Effector memory CD4-positive, alpha-beta T cell (primary cell): ENCODE results near the gene ALG12.

Experiments used
- DNase-seq, 3 donors: peaks; one replicate each; pipeline ENCODE4 v3.0.0-alpha.2; 2020
- H3K27ac ChIP-seq: 2 replicates; pipeline ENCODE4 v1.7.0; 2013; ENCODE audit warnings: mild to moderate bottlenecking, low read length, moderate library complexity; ENCODE audit not compliant: insufficient read depth, poor library complexity, severe bottlenecking
- H3K27me3 ChIP-seq: replicated peaks from 2 replicates; pipeline ENCODE4 v1.7.0; 2013; ENCODE audit warnings: mild to moderate bottlenecking, low read length; ENCODE audit not compliant: insufficient read depth, control insufficient read depth, poor library complexity, severe bottlenecking
- H3K36me3 ChIP-seq: 2 replicates; pipeline ENCODE4 v1.7.0; 2013; ENCODE audit warnings: mild to moderate bottlenecking, low read length, moderate library complexity; ENCODE audit not compliant: control insufficient read depth, insufficient read depth
- H3K4me1 ChIP-seq: 2 replicates; pipeline ENCODE4 v1.7.0; 2013; ENCODE audit warnings: low read length, mild to moderate bottlenecking; ENCODE audit not compliant: control insufficient read depth, insufficient read depth, poor library complexity, severe bottlenecking
- H3K4me3 ChIP-seq: 2 replicates; pipeline ENCODE4 v1.7.0; 2013; ENCODE audit warnings: low read length, low read depth, mild to moderate bottlenecking; ENCODE audit not compliant: insufficient read depth, poor library complexity, severe bottlenecking
- H3K9me3 ChIP-seq: 2 replicates; pipeline ENCODE4 v1.7.0; 2013; ENCODE audit warnings: mild to moderate bottlenecking, low read length, moderate library complexity; ENCODE audit not compliant: control insufficient read depth

The ALG12 gene

GRCh38 chr22:49867303-49868265 lies 50.7 kb downstream of the ALG12 start:
- Histone ChIP-seq H3K36me3 (no peaks in the 10 kb centered on the region), H3K4me1 (peaks cover 23% of the 10 kb centered on the region), H3K27me3 (no peaks in the 10 kb centered on the region), H3K9me3 (peaks cover 8% of the 10 kb centered on the region), H3K27ac (peak overlapping the region; percentile 14), H3K4me3 (no peak overlapping the region)
- DNase-seq, result no peak

GRCh38 chr22:49866646-49867045 lies 51.6 kb downstream of the ALG12 start:
- Histone ChIP-seq H3K36me3 (no peaks in the 10 kb centered on the region), H3K9me3 (peaks cover 8% of the 10 kb centered on the region), H3K4me1 (peaks cover 23% of the 10 kb centered on the region), H3K4me3 (no peak overlapping the region), H3K27me3 (no peaks in the 10 kb centered on the region), H3K27ac (no peak overlapping the region)
- DNase-seq, result no peak

- no peaks in the 10 kb centered on the region for H3K27me3 ChIP-seq
- no peak overlapping the region for H3K27ac ChIP-seq
- peaks cover 8% of the 10 kb centered on the region for H3K9me3 ChIP-seq
- H3K4me1 ChIP-seq, result peaks cover 23% of the 10 kb centered on the region
- DNase-seq, result no peak
- H3K36me3 ChIP-seq, result no peaks in the 10 kb centered on the region
- no peak overlapping the region for H3K4me3 ChIP-seq
These were observed 52.1 kb downstream of the ALG12 start for GRCh38 chr22:49866134-49866533.

GRCh38 chr22:49865156-49865555 lies 53.1 kb downstream of the ALG12 start:
- no peak overlapping the region for H3K4me3 ChIP-seq
- no peaks in the 10 kb centered on the region for H3K36me3 ChIP-seq
- no peak for DNase-seq
- H3K27ac ChIP-seq, result no peak overlapping the region
- no peaks in the 10 kb centered on the region for H3K27me3 ChIP-seq
- peaks cover 20% of the 10 kb centered on the region for H3K4me1 ChIP-seq
- H3K9me3 ChIP-seq, result peaks cover 8% of the 10 kb centered on the region

- no peak for DNase-seq
- no peak overlapping the region for H3K27ac ChIP-seq
- H3K4me3 ChIP-seq, result no peak overlapping the region
These were observed 54.3 kb downstream of the ALG12 start for GRCh38 chr22:49863931-49864330.

GRCh38 chr22:49862496-49862776 lies 55.8 kb downstream of the ALG12 start:
- Histone ChIP-seq H3K27me3 (no peaks in the 10 kb centered on the region), H3K4me1 (peaks cover 10% of the 10 kb centered on the region), H3K9me3 (peaks cover 8% of the 10 kb centered on the region), H3K36me3 (no peaks in the 10 kb centered on the region), H3K27ac (no peak overlapping the region), H3K4me3 (no peak overlapping the region)
- no peak for DNase-seq

More at GRCh38 chr22:49863931-49864330, 54.3 kb downstream of the ALG12 start:
- Histone ChIP-seq H3K9me3 (peaks cover 8% of the 10 kb centered on the region), H3K36me3 (no peaks in the 10 kb centered on the region), H3K4me1 (peaks cover 20% of the 10 kb centered on the region), H3K27me3 (no peaks in the 10 kb centered on the region)

GRCh38 chr22:49861642-49862495 lies 56.4 kb downstream of the ALG12 start:
- peaks cover 6% of the 10 kb centered on the region for H3K4me1 ChIP-seq
- H3K27ac ChIP-seq, result no peak overlapping the region
- peaks cover 8% of the 10 kb centered on the region for H3K9me3 ChIP-seq
- no peaks in the 10 kb centered on the region for H3K36me3 ChIP-seq
- H3K27me3 ChIP-seq, result no peaks in the 10 kb centered on the region
- no peak overlapping the region for H3K4me3 ChIP-seq
- no peak for DNase-seq

GRCh38 chr22:49858827-49859226 lies 59.4 kb downstream of the ALG12 start:
- H3K27me3 ChIP-seq, result no peaks in the 10 kb centered on the region
- DNase-seq, result no peak
- no peaks in the 10 kb centered on the region for H3K36me3 ChIP-seq
- H3K9me3 ChIP-seq, result no peaks in the 10 kb centered on the region
- H3K27ac ChIP-seq, result no peak overlapping the region
- no peak overlapping the region for H3K4me3 ChIP-seq
- peaks cover 25% of the 10 kb centered on the region for H3K4me1 ChIP-seq

- H3K9me3 ChIP-seq, result no peaks in the 10 kb centered on the region
- no peak overlapping the region for H3K4me3 ChIP-seq
- no peak for DNase-seq
- no peaks in the 10 kb centered on the region for H3K36me3 ChIP-seq
- H3K27me3 ChIP-seq, result no peaks in the 10 kb centered on the region
- peaks cover 24% of the 10 kb centered on the region for H3K4me1 ChIP-seq
- H3K27ac ChIP-seq, result no peak overlapping the region
These were observed 61.2 kb downstream of the ALG12 start for GRCh38 chr22:49856766-49857618.
